HEK293 (cell line): Measurements from ENCODE around the gene FXYD6.

ENCODE experiments used
- CTCF ChIA-PET: fragments of 350-600 bp; formaldehyde crosslinking; extraction: SDS; loops from one replicate; lab custom pipeline; 2021; ENCODE audit warnings: antibody characterized with exemption; lab: Yijun Ruan, JAX
- POLR2A ChIA-PET: fragments of 300-600 bp; formaldehyde crosslinking; extraction: SDS; loops from one replicate; lab custom pipeline; 2020; ENCODE audit warnings: antibody characterized with exemption, inconsistent platforms; lab: Yijun Ruan, JAX
- H3K27ac ChIP-seq: fragments of 200-500 bp; sonication (Bioruptor generic); 2 replicates; pipeline ENCODE4 v1.5.1; 2014; ENCODE audit warnings: low read depth, low read length, control low read depth, inconsistent platforms; ENCODE audit errors: extremely low read depth
- H3K36me3 ChIP-seq, 2 experiments: fragments of 200-500 bp in 1 of 2; sonication (Bioruptor generic) in 1 of 2; 1 replicate in 1 of 2; 2 replicates in 1 of 2; pipeline ENCODE4 v1.5.1; 2014 to 2017; ENCODE audit warnings: inconsistent platforms in 2 of 2, low read length in 2 of 2; ENCODE audit not compliant: control insufficient read depth in 2 of 2, insufficient read depth in 1 of 2
- H3K4me1 ChIP-seq: fragments of 200-500 bp; sonication (Bioruptor generic); 2 replicates; pipeline ENCODE4 v1.5.1; 2014; ENCODE audit warnings: mild to moderate bottlenecking, low read length, inconsistent platforms; ENCODE audit not compliant: control insufficient read depth, insufficient read depth
- H3K4me3 ChIP-seq: 2 replicates; pipeline ENCODE4 v1.5.1; 2011; ENCODE audit warnings: low read depth, mild to moderate bottlenecking, control low read depth, low read length, moderate library complexity
- H3K9me3 ChIP-seq: fragments of 200-500 bp; sonication (Bioruptor generic); 2 replicates; pipeline ENCODE4 v1.5.1; 2014; ENCODE audit warnings: low read depth, low read length, inconsistent platforms; ENCODE audit not compliant: control insufficient read depth, insufficient read depth
- BCL11B ChIP-seq: fragments of 450-650 bp; formaldehyde crosslinking; IDR thresholded peaks from 2 replicates; pipeline ENCODE4 v1.5.1; 2016; ENCODE audit warnings: low read depth, missing biosample characterization, missing genetic modification characterization
- GFI1B ChIP-seq: fragments of 450-650 bp; formaldehyde crosslinking; IDR thresholded peaks from 2 replicates; pipeline ENCODE4 v1.5.1; 2016; ENCODE audit warnings: missing biosample characterization, missing genetic modification characterization
- GLI4 ChIP-seq: fragments of 450-650 bp; formaldehyde crosslinking; IDR thresholded peaks from 2 replicates; pipeline ENCODE4 v1.5.1; 2016; ENCODE audit warnings: missing biosample characterization, missing genetic modification characterization
- HOXD13 ChIP-seq: sonication (generic); formaldehyde crosslinking; IDR thresholded peaks from 2 replicates; pipeline ENCODE4 v1.8.0; 2022; ENCODE audit warnings: missing genetic modification reagents, borderline replicate concordance
- ZBTB17 ChIP-seq: fragments of 450-650 bp; formaldehyde crosslinking; IDR thresholded peaks from 2 replicates; pipeline ENCODE4 v1.5.1; 2016; ENCODE audit warnings: missing biosample characterization, missing genetic modification characterization
- ZNF157 ChIP-seq: fragments of 450-650 bp; formaldehyde crosslinking; IDR thresholded peaks from 2 replicates; pipeline ENCODE4 v1.5.1; 2016; ENCODE audit warnings: missing biosample characterization, missing genetic modification characterization
- ZNF404 ChIP-seq: fragments of 450-650 bp; formaldehyde crosslinking; IDR thresholded peaks from 2 replicates; pipeline ENCODE4 v1.5.1; 2017; ENCODE audit warnings: missing biosample characterization, missing genetic modification characterization
- ZNF449 ChIP-seq: fragments of 450-650 bp; formaldehyde crosslinking; IDR thresholded peaks from 2 replicates; pipeline ENCODE4 v1.5.1; 2017; ENCODE audit warnings: missing biosample characterization, mild to moderate bottlenecking, missing genetic modification characterization, moderate library complexity
- ZNF664 ChIP-seq: fragments of 450-650 bp; formaldehyde crosslinking; IDR thresholded peaks from 2 replicates; pipeline ENCODE4 v1.5.1; 2016; ENCODE audit warnings: missing biosample characterization, missing genetic modification characterization
- ZNF707 ChIP-seq: fragments of 450-650 bp; formaldehyde crosslinking; IDR thresholded peaks from 2 replicates; pipeline ENCODE4 v1.5.1; 2016; ENCODE audit warnings: missing biosample characterization, missing genetic modification characterization
- ZNF830 ChIP-seq: fragments of 450-650 bp; IDR thresholded peaks from 2 replicates; pipeline ENCODE4 v1.5.0; 2018; ENCODE audit warnings: missing biosample characterization, missing genetic modification characterization, low read depth, mild to moderate bottlenecking, moderate library complexity
- TF ChIP-seq, protein P1 (sequence below): fragments of 450-650 bp; formaldehyde crosslinking; IDR thresholded peaks from 2 replicates; pipeline ENCODE4 v1.5.1; 2016; ENCODE audit warnings: missing biosample characterization, missing genetic modification characterization
- TF ChIP-seq, protein P2 (sequence below): fragments of 450-650 bp; formaldehyde crosslinking; IDR thresholded peaks from 2 replicates; pipeline ENCODE4 v1.5.1; 2017; ENCODE audit warnings: missing biosample characterization, missing genetic modification characterization

FXYD6 gene

DNA sequence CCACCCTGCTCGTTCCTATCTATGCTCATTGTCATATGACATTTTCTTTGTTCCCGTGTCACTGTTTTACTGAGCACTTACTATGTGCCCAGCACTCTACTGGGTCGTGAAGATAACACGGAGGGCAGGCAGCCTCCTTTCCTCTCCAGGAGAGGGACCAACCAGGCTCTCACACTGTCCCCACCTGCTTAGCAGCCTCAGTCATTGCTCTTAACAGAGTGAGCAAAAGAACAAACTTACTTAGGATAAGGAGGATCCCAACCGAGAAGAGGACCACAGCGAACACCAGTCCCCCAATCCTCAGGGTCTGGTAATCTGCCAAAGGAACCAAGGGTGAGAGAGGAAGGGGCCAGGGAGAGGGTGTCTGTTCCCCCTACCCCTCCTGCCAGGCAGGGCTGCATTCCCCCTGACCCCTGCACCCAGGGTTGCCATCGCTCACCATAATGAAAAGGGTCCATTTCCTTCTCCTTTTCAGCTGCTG lies 34.9 kb downstream of the FXYD6 start:
- Histone ChIP-seq H3K36me3 (no peaks in the 10 kb centered on the region), H3K27ac (no peak overlapping the region), H3K4me3 (no peak overlapping the region), H3K9me3 (no peaks in the 10 kb centered on the region), H3K4me1 (no peaks in the 10 kb centered on the region)
- POLR2A ChIA-PET = no interaction called here
- CTCF ChIA-PET = interaction anchor here (0.6 to 5.4 kb wide), 5 partner anchors 12 to 105 kb away, joined by 3 to 169 read pairs (median 7); no protein-coding TSS in a partner anchor
- no peak for TF ChIP-seq ZNF404 (tag by site-specific recombination)
- TF ChIP-seq ZNF664 = peak; percentile 69; the same call in 1 of the 2 replicates

- Histone ChIP-seq H3K9me3 (no peaks in the 10 kb centered on the region), H3K4me3 (no peak overlapping the region), H3K4me1 (no peaks in the 10 kb centered on the region), H3K36me3 (no peaks in the 10 kb centered on the region), H3K27ac (no peak overlapping the region)
- TF ChIP-seq ZNF449 (tag by site-specific recombination) (no peak), ZNF830 (tag by site-specific recombination) (no peak), ZBTB17 (tag by site-specific recombination) (no peak), BCL11B (tag by site-specific recombination) (no peak), GFI1B (tag by site-specific recombination) (no peak), ZNF157 (tag by site-specific recombination) (no peak), ZNF707 (tag by site-specific recombination) (no peak), GLI4 (no peak), HOXD13 (CRISPR knock-in tag) (no peak)
- TF ChIP-seq, protein P1, sequence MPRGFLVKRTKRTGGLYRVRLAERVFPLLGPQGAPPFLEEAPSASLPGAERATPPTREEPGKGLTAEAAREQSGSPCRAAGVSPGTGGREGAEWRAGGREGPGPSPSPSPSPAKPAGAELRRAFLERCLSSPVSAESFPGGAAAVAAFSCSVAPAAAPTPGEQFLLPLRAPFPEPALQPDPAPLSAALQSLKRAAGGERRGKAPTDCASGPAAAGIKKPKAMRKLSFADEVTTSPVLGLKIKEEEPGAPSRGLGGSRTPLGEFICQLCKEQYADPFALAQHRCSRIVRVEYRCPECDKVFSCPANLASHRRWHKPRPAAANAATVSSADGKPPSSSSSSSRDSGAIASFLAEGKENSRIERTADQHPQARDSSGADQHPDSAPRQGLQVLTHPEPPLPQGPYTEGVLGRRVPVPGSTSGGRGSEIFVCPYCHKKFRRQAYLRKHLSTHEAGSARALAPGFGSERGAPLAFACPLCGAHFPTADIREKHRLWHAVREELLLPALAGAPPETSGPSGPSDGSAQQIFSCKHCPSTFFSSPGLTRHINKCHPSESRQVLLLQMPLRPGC (tag by site-specific recombination) = no peak
- ChIA-PET POLR2A (no interaction called here), CTCF (interaction anchor here (0.7 to 2.2 kb wide), 3 partner anchors 22 to 106 kb away, joined by 3 to 8 read pairs (median 7); no protein-coding TSS in a partner anchor)
Measured at GRCh38 chr11:117840881-117841550, 35.4 kb downstream of the FXYD6 start.

- TF ChIP-seq, protein P2, sequence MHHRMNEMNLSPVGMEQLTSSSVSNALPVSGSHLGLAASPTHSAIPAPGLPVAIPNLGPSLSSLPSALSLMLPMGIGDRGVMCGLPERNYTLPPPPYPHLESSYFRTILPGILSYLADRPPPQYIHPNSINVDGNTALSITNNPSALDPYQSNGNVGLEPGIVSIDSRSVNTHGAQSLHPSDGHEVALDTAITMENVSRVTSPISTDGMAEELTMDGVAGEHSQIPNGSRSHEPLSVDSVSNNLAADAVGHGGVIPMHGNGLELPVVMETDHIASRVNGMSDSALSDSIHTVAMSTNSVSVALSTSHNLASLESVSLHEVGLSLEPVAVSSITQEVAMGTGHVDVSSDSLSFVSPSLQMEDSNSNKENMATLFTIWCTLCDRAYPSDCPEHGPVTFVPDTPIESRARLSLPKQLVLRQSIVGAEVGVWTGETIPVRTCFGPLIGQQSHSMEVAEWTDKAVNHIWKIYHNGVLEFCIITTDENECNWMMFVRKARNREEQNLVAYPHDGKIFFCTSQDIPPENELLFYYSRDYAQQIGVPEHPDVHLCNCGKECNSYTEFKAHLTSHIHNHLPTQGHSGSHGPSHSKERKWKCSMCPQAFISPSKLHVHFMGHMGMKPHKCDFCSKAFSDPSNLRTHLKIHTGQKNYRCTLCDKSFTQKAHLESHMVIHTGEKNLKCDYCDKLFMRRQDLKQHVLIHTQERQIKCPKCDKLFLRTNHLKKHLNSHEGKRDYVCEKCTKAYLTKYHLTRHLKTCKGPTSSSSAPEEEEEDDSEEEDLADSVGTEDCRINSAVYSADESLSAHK (tag by site-specific recombination) = no peak
- TF ChIP-seq, all 188 proteins: peak for 0
- CTCF ChIA-PET = interaction anchor here (0.7 to 2.2 kb wide), 3 partner anchors 21 to 107 kb away, joined by 3 to 8 read pairs (median 7); no protein-coding TSS in a partner anchor
- H3K4me1 ChIP-seq = no peaks in the 10 kb centered on the region
Measured at GRCh38 chr11:117839936-117840813, 36.3 kb downstream of the FXYD6 start.

More at GRCh38 chr11:117839936-117840813, 36.3 kb downstream of the FXYD6 start:
- Histone ChIP-seq H3K9me3 (no peaks in the 10 kb centered on the region), H3K4me3 (no peak overlapping the region), H3K36me3 (no peaks in the 10 kb centered on the region), H3K27ac (no peak overlapping the region)
- POLR2A ChIA-PET = no interaction called here
